Retinal pigment epithelial cell (primary cell): Measurements from ENCODE around the gene IL4R.

Experiments
- DNase-seq: peaks from one replicate; pipeline ENCODE4 v3.0.0-alpha.2; 2010; ENCODE audit warnings: low read depth
- H3K4me3 ChIP-seq: 2 replicates; pipeline ENCODE4 v1.5.1; 2011; ENCODE audit warnings: mild to moderate bottlenecking, low read length, control low read depth, moderate library complexity
- CTCF ChIP-seq: conservative IDR thresholded peaks from 2 replicates; pipeline ENCODE4 v1.5.1; 2011; ENCODE audit warnings: low read depth, low read length, control low read depth, inconsistent platforms

Gene IL4R

GRCh38 chr16:27359051-27359450 lies 45.3 kb downstream of the IL4R start:
- DNase-seq, result no peak
- H3K4me3 ChIP-seq, result no peak overlapping the region
- no peak for TF ChIP-seq CTCF

GRCh38 chr16:27359615-27360014 lies 45.8 kb downstream of the IL4R start:
- H3K4me3 ChIP-seq, result no peak overlapping the region
- no peak for DNase-seq
- no peak for TF ChIP-seq CTCF

GRCh38 chr16:27361987-27362386 lies 48.2 kb downstream of the IL4R start:
- no peak overlapping the region for H3K4me3 ChIP-seq
- no peak for DNase-seq
- TF ChIP-seq CTCF, result no peak

DNA sequence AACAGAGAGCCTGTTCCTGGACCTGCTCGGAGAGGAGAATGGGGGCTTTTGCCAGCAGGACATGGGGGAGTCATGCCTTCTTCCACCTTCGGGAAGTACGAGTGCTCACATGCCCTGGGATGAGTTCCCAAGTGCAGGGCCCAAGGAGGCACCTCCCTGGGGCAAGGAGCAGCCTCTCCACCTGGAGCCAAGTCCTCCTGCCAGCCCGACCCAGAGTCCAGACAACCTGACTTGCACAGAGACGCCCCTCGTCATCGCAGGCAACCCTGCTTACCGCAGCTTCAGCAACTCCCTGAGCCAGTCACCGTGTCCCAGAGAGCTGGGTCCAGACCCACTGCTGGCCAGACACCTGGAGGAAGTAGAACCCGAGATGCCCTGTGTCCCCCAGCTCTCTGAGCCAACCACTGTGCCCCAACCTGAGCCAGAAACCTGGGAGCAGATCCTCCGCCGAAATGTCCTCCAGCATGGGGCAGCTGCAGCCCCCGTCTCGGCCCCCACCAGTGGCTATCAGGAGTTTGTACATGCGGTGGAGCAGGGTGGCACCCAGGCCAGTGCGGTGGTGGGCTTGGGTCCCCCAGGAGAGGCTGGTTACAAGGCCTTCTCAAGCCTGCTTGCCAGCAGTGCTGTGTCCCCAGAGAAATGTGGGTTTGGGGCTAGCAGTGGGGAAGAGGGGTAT lies 48.9 kb downstream of the IL4R start:
- no peak for DNase-seq
- TF ChIP-seq CTCF, result no peak
- no peak overlapping the region for H3K4me3 ChIP-seq

DNA sequence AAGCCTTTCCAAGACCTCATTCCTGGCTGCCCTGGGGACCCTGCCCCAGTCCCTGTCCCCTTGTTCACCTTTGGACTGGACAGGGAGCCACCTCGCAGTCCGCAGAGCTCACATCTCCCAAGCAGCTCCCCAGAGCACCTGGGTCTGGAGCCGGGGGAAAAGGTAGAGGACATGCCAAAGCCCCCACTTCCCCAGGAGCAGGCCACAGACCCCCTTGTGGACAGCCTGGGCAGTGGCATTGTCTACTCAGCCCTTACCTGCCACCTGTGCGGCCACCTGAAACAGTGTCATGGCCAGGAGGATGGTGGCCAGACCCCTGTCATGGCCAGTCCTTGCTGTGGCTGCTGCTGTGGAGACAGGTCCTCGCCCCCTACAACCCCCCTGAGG lies 49.5 kb downstream of the IL4R start:
- DNase-seq, result no peak
- no peak overlapping the region for H3K4me3 ChIP-seq
- no peak for TF ChIP-seq CTCF

DNA sequence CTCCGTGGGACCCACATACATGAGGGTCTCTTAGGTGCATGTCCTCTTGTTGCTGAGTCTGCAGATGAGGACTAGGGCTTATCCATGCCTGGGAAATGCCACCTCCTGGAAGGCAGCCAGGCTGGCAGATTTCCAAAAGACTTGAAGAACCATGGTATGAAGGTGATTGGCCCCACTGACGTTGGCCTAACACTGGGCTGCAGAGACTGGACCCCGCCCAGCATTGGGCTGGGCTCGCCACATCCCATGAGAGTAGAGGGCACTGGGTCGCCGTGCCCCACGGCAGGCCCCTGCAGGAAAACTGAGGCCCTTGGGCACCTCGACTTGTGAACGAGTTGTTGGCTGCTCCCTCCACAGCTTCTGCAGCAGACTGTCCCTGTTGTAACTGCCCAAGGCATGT lies 50.0 kb downstream of the IL4R start:
- H3K4me3 ChIP-seq, result no peak overlapping the region
- no peak for TF ChIP-seq CTCF
- no peak for DNase-seq

DNA sequence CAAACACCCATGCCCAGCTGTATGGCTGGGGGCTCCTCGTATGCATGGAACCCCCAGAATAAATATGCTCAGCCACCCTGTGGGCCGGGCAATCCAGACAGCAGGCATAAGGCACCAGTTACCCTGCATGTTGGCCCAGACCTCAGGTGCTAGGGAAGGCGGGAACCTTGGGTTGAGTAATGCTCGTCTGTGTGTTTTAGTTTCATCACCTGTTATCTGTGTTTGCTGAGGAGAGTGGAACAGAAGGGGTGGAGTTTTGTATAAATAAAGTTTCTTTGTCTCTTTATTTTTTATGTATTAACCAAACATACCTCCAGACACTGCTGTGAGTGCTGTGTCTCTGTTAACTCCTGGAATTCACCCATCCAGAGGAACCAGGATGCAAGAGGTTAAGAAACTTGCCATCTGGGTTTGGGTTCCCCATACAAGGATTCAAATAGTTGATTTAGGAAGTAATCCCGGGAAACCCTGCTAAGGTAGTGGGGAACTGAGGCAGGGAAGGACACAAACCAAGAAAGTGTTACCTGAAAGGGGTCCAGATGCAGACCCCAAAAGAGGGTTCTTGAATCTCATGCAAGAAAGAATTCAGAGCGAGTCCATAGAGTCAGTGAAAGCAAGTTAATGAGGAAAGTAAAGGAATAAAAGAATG lies 50.8 kb downstream of the IL4R start:
- no peak overlapping the region for H3K4me3 ChIP-seq
- DNase-seq, result no peak
- no peak for TF ChIP-seq CTCF
